Upper lobe of left lung (tissue), 4 donors: ENCODE data around the gene STAC3.

Experiments used
- CTCF ChIP-seq, 6 experiments: fragments of 450-650 bp in 4 of 6; fragments of 200-600 bp in 2 of 6; sonication (generic) in 2 of 6; IDR thresholded peaks; one replicate each; pipeline ENCODE4 v1.5.1; 2016 to 2019; ENCODE audit warnings: antibody characterized with exemption in 6 of 6
- EP300 ChIP-seq, 4 donors: sonication (generic); formaldehyde crosslinking; IDR thresholded peaks; one replicate each; pipeline ENCODE4 v1.5.1; 2017; ENCODE audit warnings: antibody characterized with exemption in 4 of 4, control low read depth in 2 of 4
- POLR2A ChIP-seq, 4 donors: fragments of 450-650 bp; IDR thresholded peaks; one replicate each; pipeline ENCODE4 v1.5.1; 2016 to 2017; ENCODE audit warnings: antibody characterized with exemption in 4 of 4, mild to moderate bottlenecking in 2 of 4
- POLR2AphosphoS5 ChIP-seq, 2 donors: sonication (generic); formaldehyde crosslinking; IDR thresholded peaks; one replicate each; pipeline ENCODE4 v1.5.1; 2017; ENCODE audit warnings: antibody characterized with exemption in 2 of 2

GRCh38 chr12:57258977-57259970 is 8.3 kb upstream of the STAC3 start:
- no peak for TF ChIP-seq POLR2AphosphoS5 (IDR thresholded peaks at IDR 0.05)
- no peak for TF ChIP-seq CTCF (IDR thresholded peaks at IDR 0.05)
- no peak for TF ChIP-seq EP300 (IDR thresholded peaks at IDR 0.05)
- no peak for TF ChIP-seq POLR2A (IDR thresholded peaks at IDR 0.05)
